HG03060 (cell line): ENCODE data around the gene ATAD1.
"Not testable (repeated sequence)": the region's sequence is repeated elsewhere in the genome, so short reads cannot be mapped to it uniquely, and the experiment has no call there.

Experiments
- ATAC-seq: cut with Tn5 transposase; IDR thresholded peaks from one replicate; pipeline ENCODE4 v1.9.1; 2021; ENCODE audit warnings: low read depth, moderate number of reproducible peaks; ENCODE audit not compliant: unreplicated experiment

The ATAD1 gene

GRCh38 chr10:87760195-87760905, 57.7 kb downstream of the ATAD1 start:
- ATAC-seq = no peak

- ATAC-seq = no peak
Observed at GRCh38 chr10:87759551-87759950, 58.5 kb downstream of the ATAD1 start.

GRCh38 chr10:87757685-87758084, 60.3 kb downstream of the ATAD1 start:
- no peak for ATAC-seq

- no peak for ATAC-seq
Observed at GRCh38 chr10:87753995-87754866, 63.8 kb downstream of the ATAD1 start.

DNA sequence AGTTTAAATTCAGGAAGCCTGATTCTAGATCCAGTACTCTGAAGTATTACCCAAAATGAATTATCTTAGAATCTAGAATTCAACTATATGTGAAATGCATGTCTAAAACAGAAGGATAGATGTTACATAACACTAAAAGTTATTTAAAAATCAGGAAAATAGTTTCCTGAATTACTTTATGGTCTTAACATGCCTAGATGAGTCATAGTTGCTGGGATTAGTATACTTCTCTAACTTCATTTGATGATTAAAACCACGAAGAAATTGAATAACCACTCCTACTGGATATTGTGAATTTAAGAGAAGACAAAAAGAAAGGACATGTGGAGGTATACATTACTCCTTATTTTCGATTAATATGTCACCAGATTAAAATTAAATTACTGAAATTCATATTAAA, 65.5 kb downstream of the ATAD1 start:
- ATAC-seq = no peak

DNA sequence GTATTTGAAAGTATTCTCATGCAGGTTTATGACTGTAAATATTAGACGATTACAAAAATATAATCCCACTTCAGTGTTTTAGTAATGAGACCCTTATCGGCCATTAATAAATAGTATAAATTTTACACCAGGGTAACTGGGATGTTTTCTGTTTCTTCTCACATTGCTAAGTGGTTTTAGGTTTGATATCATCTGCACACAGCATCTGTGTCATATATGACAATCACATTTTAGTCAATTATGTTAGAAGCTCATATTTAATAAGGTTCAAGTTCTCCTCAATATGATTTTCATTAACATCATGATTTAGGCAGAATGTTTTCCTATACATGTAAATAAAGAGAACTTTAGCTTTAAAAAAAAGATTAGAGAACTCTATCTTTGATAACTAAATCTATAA, 66.8 kb downstream of the ATAD1 start:
- no peak for ATAC-seq

DNA sequence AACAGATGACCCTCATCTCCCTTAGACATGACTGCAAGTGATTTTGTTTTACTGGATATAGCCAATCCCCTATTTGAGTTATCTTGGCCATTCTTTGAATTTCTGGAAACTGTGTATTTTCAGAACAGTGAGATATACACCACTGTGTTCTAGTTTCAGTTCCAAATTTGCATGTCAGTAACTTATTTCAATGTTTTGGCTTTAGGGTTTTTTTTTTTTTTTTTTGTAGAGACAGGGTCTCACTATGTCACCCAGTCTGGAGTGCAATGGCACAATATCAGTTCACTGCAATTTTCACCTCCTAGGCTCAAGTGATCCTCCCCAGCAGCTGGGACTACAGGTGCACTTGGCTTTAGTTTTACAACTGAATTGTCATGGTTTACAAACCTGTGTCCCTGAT, 67.2 kb downstream of the ATAD1 start:
- ATAC-seq = no peak

GRCh38 chr10:87750001-87750671, 67.9 kb downstream of the ATAD1 start:
- ATAC-seq = no peak

GRCh38 chr10:87748244-87748643, 69.8 kb downstream of the ATAD1 start:
- not testable (repeated sequence) for ATAC-seq

DNA sequence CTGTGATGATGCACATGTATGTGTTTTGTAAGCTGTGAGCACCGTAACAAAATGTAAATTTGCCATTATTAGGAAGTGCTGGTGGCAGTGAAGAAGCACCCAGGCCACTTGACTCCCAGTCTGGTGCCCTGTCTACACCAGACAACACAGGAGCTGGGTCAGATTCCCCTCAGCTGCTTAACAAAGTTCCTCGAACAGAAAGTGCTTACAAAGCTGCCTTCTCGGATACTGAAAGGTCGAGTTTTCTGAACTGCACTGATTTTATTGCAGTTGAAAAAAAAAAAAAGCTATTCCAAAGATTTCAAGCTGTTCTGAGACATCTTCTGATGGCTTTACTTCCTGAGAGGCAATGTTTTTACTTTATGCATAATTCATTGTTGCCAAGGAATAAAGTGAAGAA, 71.1 kb downstream of the ATAD1 start:
- ATAC-seq = no peak

- no peak for ATAC-seq
Observed at GRCh38 chr10:87744606-87745005, 73.4 kb downstream of the ATAD1 start.

DNA sequence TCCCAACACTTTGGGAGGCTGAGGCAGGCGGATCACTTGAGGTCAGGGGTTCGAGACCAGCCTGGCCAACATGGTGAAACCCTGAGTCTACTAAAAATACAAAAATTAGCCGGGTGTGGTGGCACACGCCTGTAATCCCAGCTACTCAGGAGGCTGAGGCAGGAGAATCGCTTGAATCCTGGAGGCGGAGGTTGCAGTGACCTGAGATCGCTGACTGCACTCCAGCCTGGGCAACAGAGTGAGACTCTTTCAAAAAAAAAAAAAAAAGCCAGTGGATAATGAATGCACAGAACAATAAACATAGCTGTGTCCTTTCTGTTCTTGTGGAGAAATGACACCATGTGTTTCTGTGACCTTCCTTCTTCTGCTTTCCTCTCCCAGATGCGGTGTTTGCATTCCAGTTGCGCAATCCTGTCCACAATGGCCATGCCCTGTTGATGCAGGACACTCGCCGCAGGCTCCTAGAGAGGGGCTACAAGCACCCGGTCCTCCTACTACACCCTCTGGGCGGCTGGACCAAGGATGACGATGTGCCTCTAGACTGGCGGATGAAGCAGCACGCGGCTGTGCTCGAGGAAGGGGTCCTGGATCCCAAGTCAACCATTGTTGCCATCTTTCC, 74.9 kb downstream of the ATAD1 start:
- ATAC-seq = not testable (repeated sequence)

DNA sequence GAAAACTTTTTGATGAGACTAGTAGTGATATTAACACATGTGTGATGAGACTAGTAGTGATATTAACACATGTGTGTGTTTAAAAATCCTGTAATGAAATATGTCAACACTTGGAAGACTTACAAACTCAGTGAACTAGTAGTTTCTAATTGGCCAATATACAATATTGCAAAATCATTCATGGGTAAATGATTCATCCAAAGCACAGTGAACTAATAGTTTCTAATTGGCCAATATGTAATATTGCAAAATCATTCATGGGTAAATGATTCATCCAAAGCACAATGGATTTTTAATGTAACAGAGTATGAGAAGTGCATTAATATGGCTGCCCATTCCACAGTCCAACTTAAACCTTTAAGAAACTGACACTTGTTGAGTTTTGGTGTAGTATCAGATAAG, 77.8 kb downstream of the ATAD1 start:
- ATAC-seq = no peak

- ATAC-seq = no peak
Observed at GRCh38 chr10:87739703-87740102, 78.3 kb downstream of the ATAD1 start.

- ATAC-seq = not testable (repeated sequence)
Observed at GRCh38 chr10:87738253-87738652, 79.8 kb downstream of the ATAD1 start.

- no peak for ATAC-seq
Observed at GRCh38 chr10:87734987-87735827, 82.8 kb downstream of the ATAD1 start.

GRCh38 chr10:87733081-87733480, 84.9 kb downstream of the ATAD1 start:
- no peak for ATAC-seq

GRCh38 chr10:87729940-87730339, 88.1 kb downstream of the ATAD1 start:
- ATAC-seq = no peak

GRCh38 chr10:87724789-87725188, 93.2 kb downstream of the ATAD1 start:
- ATAC-seq = no peak

DNA sequence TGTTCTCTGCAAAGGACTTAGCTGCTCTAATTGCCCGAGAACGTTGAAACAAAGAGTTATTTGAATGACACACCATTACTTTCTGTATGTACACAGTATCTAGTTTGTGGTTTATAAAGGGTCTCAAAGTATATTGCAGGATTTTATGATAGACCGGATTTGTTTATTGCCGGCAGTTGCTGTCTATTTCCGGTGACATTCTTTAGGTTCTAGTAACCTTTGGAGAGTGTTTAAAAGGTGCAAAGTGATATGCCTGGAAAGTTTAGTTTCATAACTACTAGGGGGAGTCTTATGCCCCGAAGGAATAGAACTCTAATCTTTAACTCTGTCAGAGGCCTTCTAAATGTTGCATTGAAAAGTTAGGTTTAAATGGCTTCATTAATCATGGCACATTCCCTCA, 94.5 kb downstream of the ATAD1 start:
- ATAC-seq = no peak
